IPS-11a (cell line): ENCODE measurements around the gene CNTNAP2.

Experiments used
- H3K4me3 ChIP-seq: one replicate; pipeline ENCODE4 v1.5.1; 2013; ENCODE audit warnings: low read depth, low read length, control low read depth

CNTNAP2 gene

GRCh38 chr7:146982482-146982881, 865.9 kb downstream of the CNTNAP2 start:
- H3K4me3 ChIP-seq = no peak overlapping the region

- no peak overlapping the region for H3K4me3 ChIP-seq
These were observed 875.0 kb downstream of the CNTNAP2 start for GRCh38 chr7:146991596-146991995.

GRCh38 chr7:146993764-146994163, 877.2 kb downstream of the CNTNAP2 start:
- H3K4me3 ChIP-seq = no peak overlapping the region

GRCh38 chr7:147008530-147008929, 891.9 kb downstream of the CNTNAP2 start:
- no peak overlapping the region for H3K4me3 ChIP-seq

DNA sequence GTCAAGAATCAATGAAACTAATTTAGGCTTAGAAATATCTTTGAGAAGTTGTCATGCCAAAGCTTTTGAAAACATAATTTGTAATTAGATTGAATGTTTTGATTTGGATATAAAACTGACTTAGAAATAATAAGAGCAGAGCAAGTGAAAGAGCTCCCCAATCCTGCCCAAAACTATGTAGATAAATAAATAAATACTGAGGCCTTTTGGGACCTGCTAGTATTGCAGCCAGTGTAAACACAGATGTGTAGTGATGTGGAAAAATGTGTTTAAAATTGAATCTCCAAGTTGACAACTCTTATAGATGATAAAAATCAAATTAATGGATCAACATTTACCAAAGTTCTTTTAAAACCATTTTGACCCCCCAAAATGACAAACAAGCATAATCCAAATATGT, 896.1 kb downstream of the CNTNAP2 start:
- no peak overlapping the region for H3K4me3 ChIP-seq

GRCh38 chr7:147013825-147014224, 897.2 kb downstream of the CNTNAP2 start:
- no peak overlapping the region for H3K4me3 ChIP-seq

GRCh38 chr7:147014286-147014955, 897.8 kb downstream of the CNTNAP2 start:
- H3K4me3 ChIP-seq = no peak overlapping the region

GRCh38 chr7:147015999-147016398, 899.4 kb downstream of the CNTNAP2 start:
- H3K4me3 ChIP-seq = no peak overlapping the region

DNA sequence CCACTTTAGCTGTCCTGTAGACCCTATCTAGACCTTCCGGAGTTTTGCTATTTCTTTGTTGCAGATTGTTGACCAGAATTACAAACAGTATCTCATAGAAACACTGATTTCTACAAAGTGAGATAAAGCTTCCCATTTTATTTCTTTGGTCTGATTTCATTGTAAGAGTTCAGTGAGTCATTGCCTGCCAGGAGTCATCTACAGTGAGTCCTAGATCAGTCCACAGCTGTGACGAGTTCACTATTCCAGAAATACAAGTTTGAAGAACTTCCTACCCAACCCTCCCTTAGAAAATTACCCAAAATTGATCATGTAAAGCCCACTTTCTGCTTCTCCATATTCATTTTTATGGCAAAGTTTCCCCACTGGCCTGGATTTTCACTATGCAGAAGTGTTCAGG, 905.5 kb downstream of the CNTNAP2 start:
- no peak overlapping the region for H3K4me3 ChIP-seq

DNA sequence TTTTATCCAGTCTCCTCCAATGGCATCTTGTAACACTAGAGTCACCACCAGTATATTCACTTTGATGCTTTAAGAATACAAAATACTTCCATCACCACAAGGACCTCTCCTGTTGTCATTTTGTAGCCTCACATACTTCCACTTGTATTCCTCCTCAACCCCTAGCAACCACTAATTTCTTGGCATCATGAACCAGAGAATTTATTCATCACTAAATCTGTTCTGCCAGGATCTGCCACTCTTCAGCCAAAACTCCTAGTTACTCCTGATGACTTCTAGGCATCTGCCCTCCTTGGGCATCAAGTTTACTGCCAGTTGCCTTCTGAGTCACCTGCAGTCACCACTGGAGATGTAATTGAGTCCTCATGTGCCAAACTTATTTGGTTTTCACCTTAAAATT, 906.8 kb downstream of the CNTNAP2 start:
- H3K4me3 ChIP-seq = no peak overlapping the region

- H3K4me3 ChIP-seq = no peak overlapping the region
These were observed 913.4 kb downstream of the CNTNAP2 start for GRCh38 chr7:147029953-147030352.

DNA sequence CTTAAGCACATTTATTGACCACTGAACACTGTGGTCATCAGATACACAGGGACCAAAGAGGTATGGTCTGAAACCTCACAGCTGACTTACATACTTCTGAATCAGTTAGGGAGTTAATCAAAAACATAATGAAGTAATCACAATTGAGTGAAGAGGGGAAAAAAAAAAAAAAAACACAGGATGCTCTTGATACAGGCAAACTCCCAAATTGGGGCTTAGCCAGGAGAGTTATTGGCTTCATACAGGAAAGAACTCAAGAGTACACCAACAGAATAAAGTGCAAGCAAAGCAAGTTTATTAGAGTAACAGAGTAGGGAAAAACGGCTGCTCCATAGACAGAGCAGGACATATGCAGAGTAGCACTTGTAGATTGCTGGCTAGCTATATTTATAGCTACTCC, 917.0 kb downstream of the CNTNAP2 start:
- H3K4me3 ChIP-seq = no peak overlapping the region

- no peak overlapping the region for H3K4me3 ChIP-seq
These were observed 924.8 kb downstream of the CNTNAP2 start for GRCh38 chr7:147041438-147041837.

DNA sequence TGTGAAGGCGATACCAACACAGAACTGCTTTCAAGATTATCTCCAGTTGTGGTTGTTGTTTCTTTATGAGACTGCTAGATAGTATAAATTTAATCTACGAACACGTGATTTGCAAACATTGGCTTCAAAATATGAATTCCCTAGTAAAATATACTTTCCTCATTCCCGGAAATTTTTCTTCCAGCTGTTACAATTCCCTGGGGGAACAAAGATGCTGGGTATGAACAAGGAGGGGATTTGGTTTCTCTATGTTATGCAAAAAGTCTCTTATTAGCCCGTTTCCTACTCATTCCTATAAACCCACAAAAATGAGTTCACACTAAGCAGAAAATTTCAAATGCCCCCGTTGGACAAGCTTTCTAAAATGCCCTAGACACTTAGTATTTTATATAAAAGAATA, 928.3 kb downstream of the CNTNAP2 start:
- no peak overlapping the region for H3K4me3 ChIP-seq

GRCh38 chr7:147047696-147048095, 931.1 kb downstream of the CNTNAP2 start:
- no peak overlapping the region for H3K4me3 ChIP-seq

GRCh38 chr7:147048864-147049263, 932.3 kb downstream of the CNTNAP2 start:
- no peak overlapping the region for H3K4me3 ChIP-seq

DNA sequence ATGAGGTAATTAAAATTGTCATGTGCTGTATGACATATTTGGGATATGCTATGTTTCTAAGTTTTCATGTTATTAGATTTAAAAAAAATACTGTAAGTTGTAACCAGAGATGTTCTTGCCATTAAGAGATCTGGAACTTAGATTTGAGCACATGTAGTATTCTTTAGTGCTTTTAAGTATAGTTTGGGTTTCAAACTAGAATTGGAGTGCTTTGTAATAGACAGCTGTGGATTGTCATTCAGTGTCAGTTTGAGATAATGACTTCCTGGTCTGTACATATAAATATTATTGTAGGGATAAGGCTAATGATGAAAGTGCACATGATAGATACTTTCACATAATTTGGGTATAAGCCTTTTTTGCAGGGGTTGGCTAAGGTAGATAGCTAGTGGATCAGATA, 936.2 kb downstream of the CNTNAP2 start:
- H3K4me3 ChIP-seq = no peak overlapping the region

DNA sequence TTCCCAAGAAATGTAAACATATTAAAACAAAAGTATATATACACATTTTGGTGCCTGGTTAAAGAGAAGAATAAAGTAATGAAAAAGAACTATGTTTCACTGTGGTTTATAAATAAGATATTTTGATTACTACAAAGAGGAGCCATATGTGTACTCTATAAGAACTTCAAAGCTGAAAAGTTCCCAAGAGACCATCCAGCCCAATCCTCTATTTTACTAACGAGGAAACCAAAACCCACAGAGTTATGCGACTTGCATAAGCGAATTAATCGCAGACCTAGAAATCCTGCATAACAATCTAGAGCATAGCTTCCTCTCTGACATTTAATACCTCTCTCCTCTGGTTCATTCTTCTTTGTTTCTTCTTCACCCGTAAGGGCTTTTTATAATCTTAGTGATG, 937.1 kb downstream of the CNTNAP2 start:
- H3K4me3 ChIP-seq = no peak overlapping the region

DNA sequence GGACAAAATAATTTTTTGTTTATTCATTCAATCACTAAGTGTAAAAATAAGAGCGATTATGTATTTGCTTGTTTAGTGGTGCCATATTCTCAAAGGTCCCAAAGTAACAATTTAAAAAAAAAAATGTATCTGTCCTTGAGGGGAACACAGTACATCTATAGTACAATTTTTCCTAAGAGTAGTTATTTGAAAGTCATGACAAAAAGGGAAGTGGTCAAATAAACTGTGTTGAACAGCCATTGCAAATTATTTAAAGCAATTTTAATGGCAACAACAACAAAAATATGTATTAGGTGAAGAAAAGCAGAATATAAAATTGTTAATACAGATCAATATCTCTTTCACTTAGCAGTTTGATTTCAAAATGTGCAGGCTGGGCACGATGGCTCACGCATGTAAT, 943.5 kb downstream of the CNTNAP2 start:
- H3K4me3 ChIP-seq = no peak overlapping the region

- no peak overlapping the region for H3K4me3 ChIP-seq
These were observed 946.3 kb downstream of the CNTNAP2 start for GRCh38 chr7:147062897-147063296.

GRCh38 chr7:147068842-147069241, 952.2 kb downstream of the CNTNAP2 start:
- H3K4me3 ChIP-seq = no peak overlapping the region

GRCh38 chr7:147069771-147070170, 953.2 kb downstream of the CNTNAP2 start:
- no peak overlapping the region for H3K4me3 ChIP-seq

GRCh38 chr7:147070886-147071285, 954.3 kb downstream of the CNTNAP2 start:
- no peak overlapping the region for H3K4me3 ChIP-seq
